A549 (cell line): ENCODE results near the gene HIVEP3. TPM values are rescaled to one million over a fixed set of nuclear protein-coding genes. Genes with fewer than 3 reads are reported as not detected.

Experiments
- ATAC-seq, 2 experiments: fragments of 200-7000 bp in 1 of 2; fragments of >200 bp in 1 of 2; cut with Nextera tagmentation in 1 of 2; cut with Tn5 transposase in 1 of 2; 3 replicates each; pipeline versions ENCODE4 v1.8.0 to v1.9.1; 2018 to 2020; ENCODE audit warnings: mild to moderate bottlenecking in 1 of 2, moderate library complexity in 1 of 2
- CTCF ChIA-PET: fragments of 300-600 bp; sonication (Branson Sonifier 250); formaldehyde crosslinking; extraction: SDS; loops from one replicate; lab custom pipeline; 2021; ENCODE audit warnings: antibody characterized with exemption, inconsistent platforms; lab: Yijun Ruan, JAX
- POLR2A ChIA-PET: fragments of 350-600 bp; formaldehyde crosslinking; extraction: SDS; loops from one replicate; lab custom pipeline; 2021; ENCODE audit warnings: antibody characterized with exemption, inconsistent platforms; lab: Yijun Ruan, JAX
- DNase-seq, 2 experiments: peaks; one replicate each; pipeline versions ENCODE4 v3.0.0 to v3.0.0-alpha.2; 2011 to 2016; ENCODE audit warnings: low read depth in 1 of 2, low spot score in 1 of 2
- FAIRE-seq: peaks from 2 replicates; lab custom pipeline; 2011; peaks lifted over from hg19 to GRCh38; lab: Jason Lieb, UNC
- H3K27ac ChIP-seq, 2 experiments: fragments of >200 bp; sonication (Bioruptor Twin); formaldehyde crosslinking; 3 replicates each; pipeline ENCODE4 v1.5.1; 2016 to 2017
- H3K4me1 ChIP-seq: fragments of >200 bp; sonication (Bioruptor Twin); formaldehyde crosslinking; 3 replicates; pipeline ENCODE4 v1.6.1; 2016
- H3K4me2 ChIP-seq: fragments of >200 bp; sonication (Bioruptor Twin); formaldehyde crosslinking; 3 replicates; pipeline ENCODE4 v1.6.1; 2016
- H3K4me3 ChIP-seq: fragments of >200 bp; sonication (Bioruptor Twin); formaldehyde crosslinking; 3 replicates; pipeline ENCODE4 v1.5.1; 2016
- H3K9me3 ChIP-seq: fragments of >200 bp; sonication (Bioruptor Twin); formaldehyde crosslinking; 3 replicates; pipeline ENCODE4 v1.6.1; 2016
- CEBPB ChIP-seq, 2 experiments: fragments of >200 bp in 1 of 2; sonication (Bioruptor Twin) in 1 of 2; formaldehyde crosslinking in 1 of 2; IDR thresholded peaks; 2 replicates each; pipeline ENCODE4 v1.6.1; 2012 to 2016
- EHMT2 ChIP-seq: fragments of 200-600 bp; sonication (generic); IDR thresholded peaks from 2 replicates; pipeline ENCODE4 v1.6.1; 2016; ENCODE audit warnings: antibody characterized with exemption, low read depth, mild to moderate bottlenecking, moderate library complexity
- FOSB ChIP-seq: fragments of 250-450 bp; sonication (Bioruptor Pico); IDR thresholded peaks from 2 replicates; pipeline ENCODE4 v1.5.0; 2020; ENCODE audit warnings: mild to moderate bottlenecking, moderate library complexity
- FOXS1 ChIP-seq: fragments of 250-450 bp; sonication (Bioruptor Pico); IDR thresholded peaks from 2 replicates; pipeline ENCODE4 v1.5.0; 2020; ENCODE audit warnings: mild to moderate bottlenecking, moderate library complexity
- GATA3 ChIP-seq: IDR thresholded peaks from 2 replicates; pipeline ENCODE4 v1.6.1; 2012; ENCODE audit warnings: borderline replicate concordance
- HDAC2 ChIP-seq: fragments of 200-600 bp; sonication (generic); IDR thresholded peaks from 2 replicates; pipeline ENCODE4 v1.6.1; 2016
- HES2 ChIP-seq: fragments of >200 bp; sonication (Bioruptor Twin); formaldehyde crosslinking; IDR thresholded peaks from 2 replicates; pipeline ENCODE4 v1.6.1; 2016
- HMGXB4 ChIP-seq: fragments of 250-450 bp; sonication (Bioruptor Pico); IDR thresholded peaks from 2 replicates; pipeline ENCODE4 v1.5.0; 2021; ENCODE audit warnings: mild to moderate bottlenecking, moderate library complexity, borderline replicate concordance
- JUNB ChIP-seq: fragments of >200 bp; sonication (Bioruptor Twin); formaldehyde crosslinking; IDR thresholded peaks from 2 replicates; pipeline ENCODE4 v1.6.1; 2016
- MYC ChIP-seq: IDR thresholded peaks from 2 replicates; pipeline ENCODE4 v1.6.1; 2012; ENCODE audit warnings: mild to moderate bottlenecking, inconsistent platforms, low read length, improper control_type of control experiment, borderline replicate concordance
- NPAS2 ChIP-seq: fragments of 250-450 bp; sonication (Bioruptor Pico); IDR thresholded peaks from 2 replicates; pipeline ENCODE4 v1.8.0; 2022; ENCODE audit warnings: mild to moderate bottlenecking, moderate library complexity, borderline replicate concordance
- NR3C1 ChIP-seq: fragments of >200 bp; sonication (Bioruptor Twin); formaldehyde crosslinking; IDR thresholded peaks from 3 replicates; pipeline ENCODE4 v1.6.1; 2017
- PBX3 ChIP-seq: IDR thresholded peaks from 2 replicates; pipeline ENCODE4 v1.6.1; 2012
- POLR2AphosphoS2 ChIP-seq: conservative IDR thresholded peaks from 2 replicates; pipeline ENCODE4 v1.6.1; 2012; ENCODE audit warnings: low read length, improper control_type of control experiment, inconsistent platforms
- REST ChIP-seq: fragments of 200-600 bp; sonication (generic); IDR thresholded peaks from 2 replicates; pipeline ENCODE4 v1.6.1; 2016; ENCODE audit warnings: antibody characterized with exemption, mild to moderate bottlenecking, moderate library complexity
- SMC3 ChIP-seq: fragments of >200 bp; sonication (Bioruptor Twin); formaldehyde crosslinking; IDR thresholded peaks from 3 replicates; pipeline ENCODE4 v1.6.1; 2018; ENCODE audit warnings: inconsistent platforms
- SREBF2 ChIP-seq: fragments of 450-650 bp; IDR thresholded peaks from 2 replicates; pipeline ENCODE4 v1.6.1; 2014; ENCODE audit warnings: mild to moderate bottlenecking, moderate library complexity
- USF2 ChIP-seq: fragments of 450-650 bp; IDR thresholded peaks from 2 replicates; pipeline ENCODE4 v1.6.1; 2014; ENCODE audit warnings: antibody characterized with exemption
- ZSCAN20 ChIP-seq: fragments of 250-450 bp; sonication (Bioruptor Pico); IDR thresholded peaks from 2 replicates; pipeline ENCODE4 v1.8.0; 2022; ENCODE audit warnings: mild to moderate bottlenecking, moderate library complexity
- WGBS: methylation state at CpG from one replicate; pipeline ENCODE4 v1.1.6; 2017; ENCODE audit errors: missing lambda C conversion rate; 5-methylcytosine and 5-hydroxymethylcytosine counted together
- polyA plus RNA-seq, 4 experiments: library from polyadenylated mRNA; depleted of rRNA in 3 of 4; stranded (reverse); fragments of >200 nt; fragmentation: RNase III in 1 of 4; extraction: RNeasy Plus Mini Kit Qiagen cat#74134 plus additional on column Dnase treatment in 1 of 4; gene quantifications; 2 replicates in 3 of 4; 3 replicates in 1 of 4; pipeline ENCODE4 v1.2.3, GENCODE V29; 2011 to 2017

HIVEP3 gene
- polyA plus RNA-seq, 2 of the 4 experiments (the other 2 are of a cell fraction): 1.5 to 2.0 TPM

- no peak for TF ChIP-seq MYC
- TF ChIP-seq, all 56 proteins: peak for 0
Measured at GRCh38 chr1:41700581-41700980, 218.1 kb downstream of the HIVEP3 start (continued).

- Histone ChIP-seq H3K4me3 (no peak overlapping the region), H3K4me2 (no peak overlapping the region), H3K9me3 (no peaks in the 10 kb centered on the region), H3K4me1 (no peaks in the 10 kb centered on the region), H3K27ac (no peak overlapping the region)
- ATAC-seq: no peak
- POLR2A ChIA-PET: no interaction called here
- no peak for TF ChIP-seq EHMT2
- no peak for TF ChIP-seq HDAC2
- TF ChIP-seq NR3C1: no peak
- TF ChIP-seq HMGXB4: no peak
- no peak for TF ChIP-seq PBX3
- TF ChIP-seq JUNB: no peak
- no peak for TF ChIP-seq SMC3
- FAIRE-seq: no peak
- no peak for DNase-seq
- CTCF ChIA-PET: no interaction called here
- 71% methylated on average over 6 of the region's 6 CpGs for WGBS
Measured at GRCh38 chr1:41699861-41700248, 218.9 kb downstream of the HIVEP3 start.

- no peak for FAIRE-seq
- TF ChIP-seq HES2 (no peak), GATA3 (no peak), NR3C1 (no peak), POLR2AphosphoS2 (no peak), ZSCAN20 (no peak), FOSB (no peak), REST (no peak), FOXS1 (CRISPR knock-in tag) (no peak), NPAS2 (no peak), USF2 (no peak), CEBPB (IDR thresholded peaks at IDR 0.05) (no peak), SREBF2 (no peak)
- no peak overlapping the region for H3K4me2 ChIP-seq
- 72% methylated on average over 9 of the region's 19 CpGs for WGBS
- no peak overlapping the region for H3K27ac ChIP-seq
- POLR2A ChIA-PET: no interaction called here
- DNase-seq: no peak
- H3K9me3 ChIP-seq: no peaks in the 10 kb centered on the region
- no peak overlapping the region for H3K4me3 ChIP-seq
- CTCF ChIA-PET: interaction anchor here (0.6 kb wide), 1 partner anchor 21 kb away, joined by 3 read pairs; no protein-coding TSS in a partner anchor
- no peaks in the 10 kb centered on the region for H3K4me1 ChIP-seq
- no peak for ATAC-seq
Measured at GRCh38 chr1:41698916-41699860, 219.5 kb downstream of the HIVEP3 start.
